DMS53 (cell line): Measurements from ENCODE around the gene PLCD4.
A peak's percentile ranks its signal among the peaks of the same experiment; 100 is the strongest.

Experiments
- DNase-seq: peaks from one replicate; lab custom pipeline; 2025; lab: John Stamatoyannopoulos, UW

PLCD4 gene

GRCh38 chr2:218607436-218608115 is at the start of gene PLCD4:
Gene PLCD4 (plus strand): TSS chr2:218607899. CDS start chr2:218615740, 7,841 bp downstream.
- DNase-seq = no peak

GRCh38 chr2:218557941-218558340 is 49.8 kb upstream of the PLCD4 start:
- no peak for DNase-seq

- no peak for DNase-seq
Measured at GRCh38 chr2:218558986-218559385, 48.7 kb upstream of the PLCD4 start.

- no peak for DNase-seq
Measured at GRCh38 chr2:218564056-218564455, 43.6 kb upstream of the PLCD4 start.

- no peak for DNase-seq
Measured at GRCh38 chr2:218566296-218566695, 41.4 kb upstream of the PLCD4 start.

- DNase-seq = peak; percentile 83
Measured at GRCh38 chr2:218567797-218568189, 39.9 kb upstream of the PLCD4 start.

GRCh38 chr2:218568190-218569037 is 39.3 kb upstream of the PLCD4 start, which contains the start of the genes CNOT9 and USP37:
Gene CNOT9 (plus strand): TSS chr2:218568839. CDS start chr2:218568955, 116 bp downstream.
Gene USP37 (minus strand): TSS chr2:218568351. CDS start chr2:218558653, 9,698 bp downstream.
- peak; percentile 98 for DNase-seq

- peak; percentile 67 for DNase-seq
Measured at GRCh38 chr2:218569038-218569431, 38.7 kb upstream of the PLCD4 start.

- DNase-seq = peak; percentile 47
Measured at GRCh38 chr2:218569661-218570500, 37.8 kb upstream of the PLCD4 start.

GRCh38 chr2:218570850-218571249 is 36.8 kb upstream of the PLCD4 start:
- DNase-seq = no peak

GRCh38 chr2:218576854-218577253 is 30.8 kb upstream of the PLCD4 start:
- no peak for DNase-seq

- DNase-seq = no peak
Measured at GRCh38 chr2:218577482-218578220, 30.0 kb upstream of the PLCD4 start.

- no peak for DNase-seq
Measured at GRCh38 chr2:218578272-218578877, 29.3 kb upstream of the PLCD4 start.

- DNase-seq = no peak
Measured at GRCh38 chr2:218582076-218582475, 25.6 kb upstream of the PLCD4 start.

- peak; percentile 4 for DNase-seq
Measured at GRCh38 chr2:218583983-218584850, 23.5 kb upstream of the PLCD4 start.

GRCh38 chr2:218585541-218585940 is 22.2 kb upstream of the PLCD4 start:
- no peak for DNase-seq

- peak; percentile 56 for DNase-seq
Measured at GRCh38 chr2:218605432-218605831, 2.3 kb upstream of the PLCD4 start.

GRCh38 chr2:218615868-218616315 is 8.2 kb downstream of the PLCD4 start:
- no peak for DNase-seq

GRCh38 chr2:218618102-218618860 is 10.6 kb downstream of the PLCD4 start:
- DNase-seq = peak; percentile 38
